GM21717 (cell line): ENCODE data around the gene CYB5RL.
"Not testable (repeated sequence)": the region's sequence is repeated elsewhere in the genome, so short reads cannot be mapped to it uniquely, and the experiment has no call there.

Experiments
- ATAC-seq: cut with Tn5 transposase; IDR thresholded peaks from one replicate; pipeline ENCODE4 v1.9.1; 2021; ENCODE audit warnings: mild to moderate bottlenecking, moderate library complexity; ENCODE audit not compliant: unreplicated experiment

The CYB5RL gene

GRCh38 chr1:54191525-54191924, 8.3 kb downstream of the CYB5RL start:
- ATAC-seq = no peak

GRCh38 chr1:54190526-54190925, 9.3 kb downstream of the CYB5RL start:
- ATAC-seq = no peak

GRCh38 chr1:54188291-54188690, 11.5 kb downstream of the CYB5RL start:
- ATAC-seq = no peak

GRCh38 chr1:54186056-54186455, 13.8 kb downstream of the CYB5RL start:
- ATAC-seq = no peak

GRCh38 chr1:54180701-54181360, 19.0 kb downstream of the CYB5RL start:
- ATAC-seq = no peak

GRCh38 chr1:54178296-54179070, 21.3 kb downstream of the CYB5RL start:
- ATAC-seq = no peak

- ATAC-seq = no peak
Measured at GRCh38 chr1:54177726-54178125, 22.1 kb downstream of the CYB5RL start.

- no peak for ATAC-seq
Measured at GRCh38 chr1:54176621-54177327, 23.1 kb downstream of the CYB5RL start.

GRCh38 chr1:54174106-54174505, 25.7 kb downstream of the CYB5RL start:
- ATAC-seq = no peak

- ATAC-seq = no peak
Measured at GRCh38 chr1:54173681-54174080, 26.1 kb downstream of the CYB5RL start.

- no peak for ATAC-seq
Measured at GRCh38 chr1:54172614-54173599, 26.9 kb downstream of the CYB5RL start.

- no peak for ATAC-seq
Measured at GRCh38 chr1:54171606-54172005, 28.2 kb downstream of the CYB5RL start.

GRCh38 chr1:54171016-54171415, 28.8 kb downstream of the CYB5RL start:
- no peak for ATAC-seq

GRCh38 chr1:54169068-54169467, 30.8 kb downstream of the CYB5RL start:
- no peak for ATAC-seq

GRCh38 chr1:54168206-54168965, 31.4 kb downstream of the CYB5RL start:
- ATAC-seq = no peak

GRCh38 chr1:54167422-54168139, 32.2 kb downstream of the CYB5RL start:
- ATAC-seq = no peak

- ATAC-seq = not testable (repeated sequence)
Measured at GRCh38 chr1:54166357-54166756, 33.5 kb downstream of the CYB5RL start.

- ATAC-seq = no peak
Measured at GRCh38 chr1:54165146-54165545, 34.7 kb downstream of the CYB5RL start.

GRCh38 chr1:54163573-54163972, 36.3 kb downstream of the CYB5RL start:
- no peak for ATAC-seq
